Measurements from ENCODE around the gene AKAP13. TPM values are rescaled to one million over a fixed set of nuclear protein-coding genes. Genes with fewer than 3 reads are reported as not detected.

The AKAP13 gene
- total and polyA plus RNA-seq, 2 of the 13 experiments (the other 11 are each of a cell fraction or from before 2014, with no cell fraction given), result 6.7 to 27.1 TPM

DNA sequence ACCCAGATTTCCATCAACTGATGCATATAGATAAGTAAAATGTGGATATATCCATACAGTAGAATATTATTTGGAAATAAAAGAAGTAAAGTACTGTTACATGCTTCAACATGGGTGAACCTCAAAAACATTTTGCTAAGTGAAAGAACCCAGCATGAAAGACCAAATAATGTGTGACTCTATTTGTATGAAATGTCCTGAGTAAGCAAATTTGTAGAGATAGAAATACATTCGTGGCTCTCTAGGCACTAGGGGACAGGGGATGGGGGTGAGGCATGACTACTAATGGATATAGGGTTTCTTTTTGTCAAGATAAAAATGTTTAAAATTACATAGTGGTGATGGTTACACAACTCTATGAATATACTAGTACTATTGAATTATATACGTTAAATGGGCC is 250.6 kb downstream of the AKAP13 start:
- Histone ChIP-seq H3K27me3 (ENCODE audit: control insufficient read depth in 1 of 2, insufficient read depth in 2 of 2, low read length in 2 of 2) (no peaks in the 10 kb centered on the region), H3K4me2 (ENCODE audit: low read depth, low read length) (no peak overlapping the region), H3K36me3 (replicated peaks in 1 of 2; ENCODE audit: control insufficient read depth in 1 of 2, insufficient read depth in 2 of 2, low read length in 2 of 2) (no peaks in the 10 kb centered on the region), H3K27ac (ENCODE audit: extremely low read length, insufficient read depth, low read length) (no peak overlapping the region), H3K79me2 (ENCODE audit: insufficient read depth, low read length) (no peaks in the 10 kb centered on the region), H3K4me1 (ENCODE audit: insufficient read depth, low read length) (peaks cover 21% of the 10 kb centered on the region), H3K9me3 (ENCODE audit: low read length) (no peaks in the 10 kb centered on the region), H3K4me3 (replicated peaks in 1 of 3; ENCODE audit: insufficient read depth in 1 of 3, low read depth in 2 of 3, low read length in 3 of 3) (no peak overlapping the region), H2AFZ (ENCODE audit: low read length) (no peak overlapping the region), H4K20me1 (ENCODE audit: insufficient read depth, low read length) (no peaks in the 10 kb centered on the region), H3K9ac (ENCODE audit: insufficient read depth, low read depth, low read length) (no peak overlapping the region)
- ChIA-PET POLR2A (no interaction called here), CTCF (ENCODE audit: low intra/inter-chr PET ratio, low total read pairs) (no interaction called here)
- peak; percentile 80 for TF ChIP-seq MAFF (IDR thresholded peaks at IDR 0.05; ENCODE audit: low read depth, low read length)
- peak; percentile 77 to 92 for TF ChIP-seq MAFK (conservative IDR thresholded peaks at IDR 0.05 in 1 of 2, IDR thresholded peaks at IDR 0.05 in 1 of 2; ENCODE audit: low read length in 2 of 2)
- TF ChIP-seq, protein P1, sequence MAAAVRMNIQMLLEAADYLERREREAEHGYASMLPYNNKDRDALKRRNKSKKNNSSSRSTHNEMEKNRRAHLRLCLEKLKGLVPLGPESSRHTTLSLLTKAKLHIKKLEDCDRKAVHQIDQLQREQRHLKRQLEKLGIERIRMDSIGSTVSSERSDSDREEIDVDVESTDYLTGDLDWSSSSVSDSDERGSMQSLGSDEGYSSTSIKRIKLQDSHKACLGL (CRISPR knock-in tag; IDR thresholded peaks at IDR 0.05), result no peak
- DNase-seq (ENCODE audit: low spot score) (no peak), FAIRE-seq (no peak), ATAC-seq (no peak)
- in situ Hi-C loops (cut with HindIII; ENCODE audit: extremely low pct_ligation_motif_present, low pct_unique_long_range_greater_than_20kb), result no loop called here
- WGBS (ENCODE audit: low lambda C conversion rate), result 98% methylated on average over 2 of the region's 2 CpGs
- BruUV-seq (replicated peaks), result no TSS peak
- intact Hi-C loops (cut with micrococcal nuclease; ENCODE audit: unreplicated experiment), result no loop called here

DNA sequence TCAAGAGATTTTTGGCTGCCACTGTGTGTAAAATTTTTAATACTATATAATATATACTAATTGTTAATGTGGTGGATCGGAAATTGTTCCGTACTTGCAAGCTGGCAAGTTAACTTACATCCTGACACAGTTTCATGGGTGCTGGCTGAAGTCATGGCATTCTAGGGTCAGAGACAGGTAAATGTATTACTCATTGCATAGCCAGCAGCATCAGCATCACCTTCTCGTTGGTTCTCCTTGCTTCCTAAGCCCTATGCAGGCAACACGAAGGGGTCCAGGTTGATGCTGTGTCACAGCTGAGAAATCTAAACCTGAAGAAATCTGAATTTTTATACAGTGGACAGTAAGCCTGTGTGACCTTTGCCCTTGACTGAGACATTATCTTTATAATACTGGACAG is 251.6 kb downstream of the AKAP13 start:
- no peak overlapping the region for H3K9ac ChIP-seq (ENCODE audit: insufficient read depth, low read depth, low read length)
- H3K4me2 ChIP-seq (ENCODE audit: low read depth, low read length), result no peak overlapping the region
- peaks cover 15% of the 10 kb centered on the region for H3K4me1 ChIP-seq (ENCODE audit: insufficient read depth, low read length)
- no peaks in the 10 kb centered on the region for H3K36me3 ChIP-seq (replicated peaks in 1 of 2; ENCODE audit: control insufficient read depth in 1 of 2, insufficient read depth in 2 of 2, low read length in 2 of 2)
- intact Hi-C loops (cut with micrococcal nuclease; ENCODE audit: unreplicated experiment), result no loop called here
- FAIRE-seq (no peak), ATAC-seq (no peak), DNase-seq (ENCODE audit: low spot score) (no peak)
- H4K20me1 ChIP-seq (ENCODE audit: insufficient read depth, low read length), result no peaks in the 10 kb centered on the region
- in situ Hi-C loops (cut with HindIII; ENCODE audit: extremely low pct_ligation_motif_present, low pct_unique_long_range_greater_than_20kb), result no loop called here
- no peak overlapping the region for H3K27ac ChIP-seq (ENCODE audit: extremely low read length, insufficient read depth, low read length)
- WGBS (ENCODE audit: low lambda C conversion rate), result 91% methylated on average over 4 of the region's 4 CpGs
- no peaks in the 10 kb centered on the region for H3K27me3 ChIP-seq (ENCODE audit: control insufficient read depth in 1 of 2, insufficient read depth in 2 of 2, low read length in 2 of 2)
- H3K79me2 ChIP-seq (ENCODE audit: insufficient read depth, low read length), result no peaks in the 10 kb centered on the region
- no peak overlapping the region for H2AFZ ChIP-seq (ENCODE audit: low read length)
- no peak overlapping the region for H3K4me3 ChIP-seq (replicated peaks in 1 of 3; ENCODE audit: insufficient read depth in 1 of 3, low read depth in 2 of 3, low read length in 3 of 3)
- no peaks in the 10 kb centered on the region for H3K9me3 ChIP-seq (ENCODE audit: low read length)
- CTCF ChIA-PET (ENCODE audit: low intra/inter-chr PET ratio, low total read pairs), result no interaction called here
- BruUV-seq (replicated peaks), result no TSS peak
- POLR2A ChIA-PET, result no interaction called here
- TF ChIP-seq ZNF451 (CRISPR knock-in tag; IDR thresholded peaks at IDR 0.05) (no peak), CBX2 (IDR thresholded peaks at IDR 0.05; ENCODE audit: low read depth, low read length) (no peak), CBX2 (CRISPR knock-in tag; IDR thresholded peaks at IDR 0.05; ENCODE audit: low read depth) (no peak), ZNF264 (CRISPR knock-in tag; IDR thresholded peaks at IDR 0.05) (no peak), PHF20 (CRISPR knock-in tag; IDR thresholded peaks at IDR 0.05) (no peak), ZNF644 (CRISPR knock-in tag; IDR thresholded peaks at IDR 0.05; ENCODE audit: low read depth) (no peak), MAFK (conservative IDR thresholded peaks at IDR 0.05 in 1 of 2, IDR thresholded peaks at IDR 0.05 in 1 of 2; ENCODE audit: low read length in 2 of 2) (no peak), REXO4 (CRISPR knock-in tag; IDR thresholded peaks at IDR 0.05; ENCODE audit: borderline replicate concordance) (no peak), PRDM15 (CRISPR knock-in tag; IDR thresholded peaks at IDR 0.05) (no peak), PCBP1 (IDR thresholded peaks at IDR 0.05; ENCODE audit: borderline replicate concordance, low read depth, low read length) (no peak), PRMT3 (CRISPR knock-in tag; IDR thresholded peaks at IDR 0.05; ENCODE audit: borderline replicate concordance, low read depth) (no peak), POLR2AphosphoS2 (IDR thresholded peaks at IDR 0.05; ENCODE audit: low read depth, low read length) (no peak), MAZ (IDR thresholded peaks at IDR 0.05; ENCODE audit: borderline replicate concordance, low read depth, low read length) (no peak), MAZ (CRISPR knock-in tag; IDR thresholded peaks at IDR 0.05; ENCODE audit: low read depth) (no peak)
